Neural progenitor cell (in vitro differentiated cells): Measurements from ENCODE around the gene MYO1B.

Experiments used
- CTCF ChIP-seq: fragments of 200-600 bp; sonication (generic); IDR thresholded peaks from 2 replicates; pipeline ENCODE4 v1.5.1; 2017; ENCODE audit warnings: antibody characterized with exemption, mild to moderate bottlenecking
- EZH2 ChIP-seq: fragments of 200-600 bp; sonication (generic); IDR thresholded peaks from 2 replicates; pipeline ENCODE4 v1.6.1; 2017; ENCODE audit warnings: antibody characterized with exemption, mild to moderate bottlenecking, moderate library complexity

- no peak for TF ChIP-seq EZH2
- TF ChIP-seq CTCF: no peak
These were observed 73.5 kb downstream of the MYO1B start for GRCh38 chr2:191318729-191319078.
